Psoas muscle (tissue), 8 donors: ENCODE data around the gene WNT9B. TPM values are rescaled to one million over a fixed set of nuclear protein-coding genes. Genes with fewer than 3 reads are reported as not detected.

Source experiments
- ATAC-seq, 4 donors: fragments of 200-7000 bp; cut with Tn5 transposase; one replicate each; pipeline ENCODE4 v1.9.1; 2020; ENCODE audit warnings: moderate library complexity in 3 of 4, mild to moderate bottlenecking in 2 of 4
- DNase-seq, 2 donors: peaks; one replicate each; pipeline ENCODE4 v3.0.0-alpha.2; 2020
- H3K27ac ChIP-seq: fragments of 200-600 bp; one replicate; pipeline ENCODE4 v1.8.0; 2022
- H3K27me3 ChIP-seq, 3 donors: fragments of 200-600 bp in 1 of 3; one replicate each; pipeline versions ENCODE4 v1.6.1 to v1.8.0; 2013 to 2022; ENCODE audit warnings: low read length in 2 of 3, mild to moderate bottlenecking in 2 of 3, moderate library complexity in 1 of 3; ENCODE audit not compliant: insufficient read depth in 3 of 3
- H3K36me3 ChIP-seq, 2 donors: fragments of 200-600 bp in 1 of 2; one replicate each; pipeline versions ENCODE4 v1.6.1 to v1.8.0; 2013 to 2022; ENCODE audit warnings: low read depth in 1 of 2, mild to moderate bottlenecking in 1 of 2, moderate library complexity in 1 of 2; ENCODE audit not compliant: insufficient read depth in 1 of 2
- H3K4me1 ChIP-seq: fragments of 200-600 bp; one replicate; pipeline ENCODE4 v1.8.0; 2022
- H3K4me3 ChIP-seq: fragments of 200-600 bp; one replicate; pipeline ENCODE4 v1.8.0; 2022; ENCODE audit warnings: mild to moderate bottlenecking
- H3K9me3 ChIP-seq: fragments of 200-600 bp; one replicate; pipeline ENCODE4 v1.8.0; 2022
- WGBS, 3 donors: extraction: QIAGEN DNeasy Blood & Tissue Kit; methylation state at CpG; one replicate each; pipeline versions ENCODE4 v1.1.6 to v1.1.7; 2013; 5-methylcytosine and 5-hydroxymethylcytosine counted together
- intact Hi-C, 2 donors: fragments of 100-400 bp; cut with DNase I; formaldehyde crosslinking; loops; one replicate each; pipeline versions ENCODE4 v1.11.0 to v1.14.2; 2022
- polyA plus RNA-seq, 3 donors: library from polyadenylated mRNA; stranded (reverse); fragments of 200-250 nt; gene quantifications; one replicate each; pipeline ENCODE4 v1.2.3, GENCODE V29; 2013
- total RNA-seq, 4 donors: library from RNA; stranded (reverse); fragmentation: NEBNext Ultra II Directional in 2 of 4; extraction: Animal tissue kit (Norgen Biotek cat#: 25700) in 2 of 4; gene quantifications; one replicate each; pipeline versions ENCODE4 v1.2.1 to v1.2.4, GENCODE V29; 2021 to 2023
- TF ChIP-seq, protein P1 (sequence below): fragments of 200-600 bp; IDR thresholded peaks from one replicate; pipeline ENCODE4 v1.8.0; 2022; ENCODE audit warnings: antibody characterized with exemption
- donor health status: healthy with polysubstance abuse.
- donor health status: DM: no; HTN: no; CAD: no; lungs with moderate emphysema.
- donor health status: Bipolar disorder and iron deficiency.
- donor health status: healthy.
- donor health status: DM: yes; HTN: yes; CAD: no.
- donor health status: DM: no; HTN: no; CAD: no.
- donor health status: DM: no; HTN: no; CAD: no.
- donor health status: DM: yes; HTN: yes; CAD: no.

Gene WNT9B
- total and polyA plus RNA-seq, 7 donors = 0.05 to 0.32 (median 0.13) TPM; not detected in 3

DNA sequence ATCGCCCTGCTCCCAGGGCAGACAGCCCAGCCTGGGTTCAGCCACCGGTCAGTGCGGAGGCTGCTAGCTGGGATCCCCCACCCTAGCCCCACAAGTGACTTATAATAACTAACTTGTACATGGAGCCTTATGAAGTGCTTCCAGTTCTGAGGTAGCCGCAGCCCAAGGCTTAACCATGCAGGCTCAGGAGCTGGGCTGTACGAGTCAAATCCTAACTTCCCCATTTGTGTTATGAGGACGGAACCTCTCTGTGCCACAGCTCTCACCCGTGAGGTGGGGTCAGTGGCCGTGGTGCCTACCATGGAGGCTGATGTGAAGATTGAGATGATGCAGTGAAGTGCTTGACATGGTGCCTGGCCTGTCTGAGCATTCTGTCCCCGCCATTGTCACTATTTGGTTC lies 43.8 kb downstream of the WNT9B start:
- TF ChIP-seq, protein P1, sequence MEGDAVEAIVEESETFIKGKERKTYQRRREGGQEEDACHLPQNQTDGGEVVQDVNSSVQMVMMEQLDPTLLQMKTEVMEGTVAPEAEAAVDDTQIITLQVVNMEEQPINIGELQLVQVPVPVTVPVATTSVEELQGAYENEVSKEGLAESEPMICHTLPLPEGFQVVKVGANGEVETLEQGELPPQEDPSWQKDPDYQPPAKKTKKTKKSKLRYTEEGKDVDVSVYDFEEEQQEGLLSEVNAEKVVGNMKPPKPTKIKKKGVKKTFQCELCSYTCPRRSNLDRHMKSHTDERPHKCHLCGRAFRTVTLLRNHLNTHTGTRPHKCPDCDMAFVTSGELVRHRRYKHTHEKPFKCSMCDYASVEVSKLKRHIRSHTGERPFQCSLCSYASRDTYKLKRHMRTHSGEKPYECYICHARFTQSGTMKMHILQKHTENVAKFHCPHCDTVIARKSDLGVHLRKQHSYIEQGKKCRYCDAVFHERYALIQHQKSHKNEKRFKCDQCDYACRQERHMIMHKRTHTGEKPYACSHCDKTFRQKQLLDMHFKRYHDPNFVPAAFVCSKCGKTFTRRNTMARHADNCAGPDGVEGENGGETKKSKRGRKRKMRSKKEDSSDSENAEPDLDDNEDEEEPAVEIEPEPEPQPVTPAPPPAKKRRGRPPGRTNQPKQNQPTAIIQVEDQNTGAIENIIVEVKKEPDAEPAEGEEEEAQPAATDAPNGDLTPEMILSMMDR = no peak
- no peak for DNase-seq
- ATAC-seq = no peak
- 77 to 85% (median 78%) methylated on average over 9 of the region's 9 CpGs for WGBS, 3 donors
- intact Hi-C loops = no loop called here
- no peak overlapping the region for H3K4me3 ChIP-seq
- H3K36me3 ChIP-seq = no peaks in the 10 kb centered on the region
- H3K27ac ChIP-seq = no peak overlapping the region
- H3K4me1 ChIP-seq = no peaks in the 10 kb centered on the region
- peaks cover 0 to 33% (median 3%) of the 10 kb centered on the region in 3 donors for H3K27me3 ChIP-seq
- H3K9me3 ChIP-seq = no peaks in the 10 kb centered on the region

DNA sequence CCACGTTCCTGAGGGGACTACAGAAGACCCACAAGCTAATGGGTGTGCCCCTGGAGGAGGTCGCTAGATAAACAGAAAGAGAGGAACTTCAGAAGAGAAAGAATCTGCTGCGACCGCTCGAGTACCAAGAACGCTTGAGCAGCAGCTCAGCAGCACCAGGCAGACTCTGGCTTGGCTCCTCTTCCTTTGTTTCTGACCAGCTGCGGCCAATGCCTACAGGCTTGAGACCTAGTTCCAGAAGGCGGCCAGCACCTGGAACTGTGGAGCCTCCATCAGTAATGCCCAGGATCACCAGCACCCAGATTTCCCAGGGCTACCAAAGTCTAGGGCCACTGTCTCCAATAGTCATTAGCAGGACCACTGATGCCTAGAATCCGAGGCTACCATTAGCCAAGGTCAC lies 45.6 kb downstream of the WNT9B start:
- Histone ChIP-seq H3K27ac (no peak overlapping the region), H3K9me3 (no peaks in the 10 kb centered on the region), H3K4me3 (no peak overlapping the region), H3K36me3 (no peaks in the 10 kb centered on the region), H3K4me1 (no peaks in the 10 kb centered on the region), H3K27me3 (peaks cover 0 to 21% (median 3%) of the 10 kb centered on the region in 3 donors)
- no peak for DNase-seq
- intact Hi-C loops = no loop called here
- TF ChIP-seq, protein P1 = no peak
- no peak for ATAC-seq
- WGBS, 3 donors = 80 to 88% (median 82%) methylated on average over 9 of the region's 9 CpGs

DNA sequence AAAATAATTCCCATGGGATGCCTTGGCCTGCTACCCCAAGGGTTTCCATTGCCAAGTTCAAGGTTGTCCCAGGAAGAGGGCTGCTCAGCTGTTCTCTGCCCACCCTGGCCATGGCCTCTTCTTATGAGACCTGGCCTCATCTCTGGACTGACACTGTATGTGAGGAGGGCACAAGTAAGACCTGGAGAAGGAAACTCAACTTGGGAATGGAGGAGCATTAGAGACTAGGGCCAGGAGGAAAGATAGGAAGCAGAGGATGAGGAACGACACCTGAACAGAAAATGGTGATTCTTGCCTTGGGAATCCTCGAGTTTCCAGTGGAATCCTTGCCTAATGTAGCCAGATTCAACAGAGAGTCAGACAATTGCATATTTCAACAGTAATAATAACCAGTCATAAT lies 47.0 kb downstream of the WNT9B start:
- 61 to 74% (median 65%) methylated on average over 2 of the region's 2 CpGs for WGBS, 3 donors
- H3K4me1 ChIP-seq = no peaks in the 10 kb centered on the region
- no peaks in the 10 kb centered on the region for H3K9me3 ChIP-seq
- peaks cover 0 to 8% (median 3%) of the 10 kb centered on the region in 3 donors for H3K27me3 ChIP-seq
- H3K4me3 ChIP-seq = no peak overlapping the region
- no peak for DNase-seq
- intact Hi-C loops = no loop called here
- H3K27ac ChIP-seq = no peak overlapping the region
- no peak for ATAC-seq
- TF ChIP-seq, protein P1 = no peak
- no peaks in the 10 kb centered on the region for H3K36me3 ChIP-seq

DNA sequence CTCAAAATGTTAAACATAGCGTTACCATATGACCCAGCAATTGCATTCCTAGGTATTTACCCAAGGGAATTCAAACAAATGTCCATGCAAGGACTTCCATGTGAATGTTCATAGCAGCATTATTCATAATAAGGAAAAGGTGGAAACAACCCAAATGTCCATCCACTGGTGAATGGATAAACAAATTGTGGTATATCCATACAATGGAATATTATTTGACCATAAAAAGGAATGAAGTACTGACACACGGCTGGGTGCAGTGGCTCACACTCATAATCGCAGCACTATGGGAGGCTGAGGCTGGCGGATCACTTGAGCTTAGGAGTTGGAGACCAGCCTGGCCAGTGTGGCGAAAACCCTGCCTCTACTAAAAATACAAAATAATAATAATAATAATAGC lies 47.5 kb downstream of the WNT9B start:
- Histone ChIP-seq H3K4me1 (no peaks in the 10 kb centered on the region), H3K36me3 (no peaks in the 10 kb centered on the region), H3K9me3 (no peaks in the 10 kb centered on the region), H3K27ac (no peak overlapping the region), H3K27me3 (peaks cover 0 to 4% (median 3%) of the 10 kb centered on the region in 3 donors), H3K4me3 (no peak overlapping the region)
- WGBS, 3 donors = 92 to 94% (median 93%) methylated on average over 5 of the region's 5 CpGs
- DNase-seq (no peak), ATAC-seq (no peak)
- intact Hi-C loops = no loop called here
- TF ChIP-seq, protein P1 = no peak

DNA sequence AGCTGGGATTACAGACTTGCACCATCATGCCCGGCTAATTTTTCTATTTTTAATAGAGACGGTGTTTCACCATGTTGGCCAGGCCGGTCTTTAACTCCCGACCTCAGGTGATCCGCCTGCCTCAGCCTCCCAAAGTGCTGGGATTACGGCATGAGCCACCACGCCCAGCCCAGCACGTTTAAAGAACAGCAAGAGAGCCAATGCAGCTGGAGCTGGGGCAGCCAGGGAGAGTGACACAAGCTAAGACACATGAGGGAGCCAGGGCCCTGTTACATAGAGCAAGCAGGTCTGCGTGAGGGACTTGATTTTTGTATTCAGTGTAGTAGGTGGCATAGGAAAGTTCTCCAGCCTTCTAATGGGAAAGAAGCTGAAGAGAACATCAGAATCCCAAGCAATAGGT lies 49.9 kb downstream of the WNT9B start:
- ATAC-seq = no peak
- WGBS, 3 donors = 71 to 76% (median 71%) methylated on average over 9 of the region's 9 CpGs
- intact Hi-C loops = no loop called here

More for the DNA sequence above, 49.9 kb downstream of the WNT9B start:
- H3K27me3 ChIP-seq = no peaks in the 10 kb centered on the region
- DNase-seq = no peak
- no peak overlapping the region for H3K27ac ChIP-seq
- H3K4me3 ChIP-seq = no peak overlapping the region
- TF ChIP-seq, protein P1 = no peak
- H3K4me1 ChIP-seq = no peaks in the 10 kb centered on the region
- no peaks in the 10 kb centered on the region for H3K9me3 ChIP-seq
- H3K36me3 ChIP-seq = no peaks in the 10 kb centered on the region
